DMS 273 treated with DMSO at 0.1 percent for 48 hours (cell line): ENCODE results near the gene TPK1.

Source experiments
- DNase-seq: peaks from one replicate; lab custom pipeline; 2025; lab: John Stamatoyannopoulos, UW

TPK1 gene

DNA sequence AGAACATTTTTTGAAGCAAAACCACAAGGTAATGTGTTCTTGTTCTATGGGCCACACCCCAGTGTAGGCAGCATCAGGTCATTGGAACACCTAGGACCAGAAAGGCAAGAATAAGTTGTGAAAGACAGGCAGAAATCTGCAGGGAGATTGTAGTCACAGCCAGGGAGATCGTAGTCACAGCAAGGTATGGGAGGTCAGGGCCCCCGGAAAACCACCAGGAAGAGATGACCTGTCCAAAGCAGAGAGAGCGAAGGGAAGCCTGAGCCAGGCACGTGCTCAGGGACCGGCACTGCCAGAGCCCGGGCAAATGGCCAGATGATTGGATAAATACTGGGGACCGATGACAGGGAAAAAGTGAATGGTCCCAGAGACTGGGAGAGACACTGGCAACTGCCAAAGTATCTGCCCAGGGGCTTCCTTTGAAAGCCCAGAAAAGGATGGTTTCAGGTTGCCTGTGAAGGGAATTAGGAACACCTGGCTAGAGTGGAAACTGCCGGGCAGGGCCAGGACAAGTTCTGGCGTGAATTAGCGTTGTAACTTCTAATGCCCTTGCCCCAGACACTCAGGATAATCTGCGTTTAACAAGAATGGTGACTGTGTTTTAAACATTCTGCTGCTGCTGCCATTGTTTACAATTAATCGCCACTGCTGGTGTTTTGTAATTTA lies 428.5 kb downstream of the TPK1 start:
- no peak for DNase-seq

DNA sequence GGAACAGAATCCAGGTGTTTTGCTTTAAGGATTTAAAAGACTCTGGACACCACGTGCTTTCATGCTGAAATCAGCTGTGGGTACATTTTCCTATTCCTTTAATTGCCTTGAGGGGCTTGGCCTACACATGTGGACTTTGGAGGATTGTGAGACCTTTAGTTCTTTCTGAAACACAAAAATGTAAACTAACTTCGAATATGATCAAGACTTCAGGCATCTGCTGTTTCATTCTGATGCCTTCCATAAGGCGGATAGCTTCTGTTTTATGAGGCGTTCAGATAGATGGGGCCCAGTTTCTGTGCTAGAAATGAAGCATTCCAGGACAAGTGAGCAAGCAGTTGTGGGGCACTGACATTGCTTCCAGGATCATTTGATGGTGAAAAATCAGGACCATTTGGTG lies 430.9 kb downstream of the TPK1 start:
- DNase-seq: no peak

DNA sequence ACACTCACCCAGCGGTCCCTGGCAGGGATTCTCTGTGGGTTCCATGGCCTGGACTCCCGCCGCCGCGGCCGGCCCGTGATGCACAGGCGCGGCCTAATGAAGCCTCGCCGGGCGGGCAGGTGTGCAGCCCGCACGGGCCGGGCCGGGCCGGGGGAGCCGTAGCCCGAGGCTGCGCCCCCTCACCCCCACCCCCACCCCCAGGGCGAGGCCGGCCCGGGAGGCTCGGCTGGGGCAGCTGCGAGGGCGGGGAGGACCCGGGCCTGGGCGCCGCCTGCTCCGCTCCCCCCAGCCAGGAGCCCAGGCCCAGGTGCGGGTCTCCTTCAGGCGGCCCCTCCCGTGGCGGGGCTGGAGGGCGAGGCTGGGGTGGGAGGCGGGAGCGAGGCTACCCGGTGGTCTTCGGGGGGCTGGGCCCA lies 432.2 kb downstream of the TPK1 start, which contains the start of gene NOBOX:
TSS of gene NOBOX (minus strand) at position 45 of the 413 bp plus-strand sequence.
- DNase-seq: no peak

DNA sequence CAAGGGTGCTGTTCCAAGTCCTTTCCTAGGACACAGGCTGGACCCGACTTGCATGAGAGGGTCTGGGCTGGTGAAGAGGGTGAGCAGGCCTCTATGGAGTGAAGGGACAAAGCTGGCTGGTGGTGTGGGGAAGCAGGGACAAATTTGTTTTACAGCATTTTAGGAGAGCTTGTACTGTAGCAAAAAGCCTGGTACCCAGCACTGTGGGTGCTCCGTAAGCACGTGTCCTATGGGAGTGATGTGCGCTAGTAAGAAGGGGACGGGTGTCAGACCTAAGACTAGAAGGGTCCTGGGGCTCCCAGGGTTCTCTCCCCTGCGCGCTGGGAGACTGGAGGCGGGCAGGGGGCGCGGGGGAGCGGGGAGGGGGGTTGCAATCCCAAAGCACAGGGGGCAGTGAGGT lies 432.8 kb downstream of the TPK1 start:
- no peak for DNase-seq
